Motor neuron (in vitro differentiated cells): ENCODE measurements around the gene COX4I1. TPM values are rescaled to one million over a fixed set of nuclear protein-coding genes. Genes with fewer than 3 reads are reported as not detected.

ENCODE experiments used
- ATAC-seq, 8 experiments: fragments of 200-7000 bp; cut with Tn5 transposase; replicated peaks in 6 of 8; 2 replicates each; pipeline ENCODE4 v1.8.0; 2021; ENCODE audit warnings: mild to moderate bottlenecking in 8 of 8, moderate library complexity in 8 of 8
- H3K27ac ChIP-seq, 2 donors: fragments of 250-450 bp; sonication (Bioruptor Pico); 2 replicates each; pipeline ENCODE4 v1.9.0; 2021; ENCODE audit warnings: antibody characterized with exemption in 2 of 2, mild to moderate bottlenecking in 2 of 2, moderate library complexity in 1 of 2
- H3K4me1 ChIP-seq, 2 donors: fragments of 250-450 bp; sonication (Bioruptor Pico); replicated peaks in 1 of 2; 2 replicates each; pipeline ENCODE4 v1.6.1; 2021; ENCODE audit warnings: antibody characterized with exemption in 2 of 2, mild to moderate bottlenecking in 2 of 2, moderate library complexity in 1 of 2
- H3K4me3 ChIP-seq, 5 donors: fragments of 250-450 bp; sonication (Bioruptor Pico); 2 replicates each; pipeline ENCODE4 v1.9.0; 2021; ENCODE audit warnings: antibody characterized with exemption in 5 of 5, mild to moderate bottlenecking in 5 of 5, moderate library complexity in 4 of 5
- WGBS, 10 experiments: fragments of 450-650 bp; shearing (Covaris generic); methylation state at CpG; one replicate each; pipeline ENCODE4 v1.0.0; 2022; 5-methylcytosine and 5-hydroxymethylcytosine counted together
- in situ Hi-C, 9 experiments: fragments of 400-800 bp; cut with MboI; loops; one replicate each; pipeline ENCODE4 v1.15.0; 2021; ENCODE audit warnings: low sequenced_read_pairs in 9 of 9, low pct_unique_long_range_greater_than_20kb in 2 of 9; ENCODE audit not compliant: unreplicated experiment in 9 of 9
- total RNA-seq, 8 experiments: library from RNA; unstranded; fragments of 300-600 nt; gene quantifications; 2 replicates each; pipeline versions ENCODE4 v1.2.3 to v1.2.4, GENCODE V29; 2022

The COX4I1 gene
- total RNA-seq, 8 experiments from 2014 or later, result 531 to 741 (median 580) TPM

DNA sequence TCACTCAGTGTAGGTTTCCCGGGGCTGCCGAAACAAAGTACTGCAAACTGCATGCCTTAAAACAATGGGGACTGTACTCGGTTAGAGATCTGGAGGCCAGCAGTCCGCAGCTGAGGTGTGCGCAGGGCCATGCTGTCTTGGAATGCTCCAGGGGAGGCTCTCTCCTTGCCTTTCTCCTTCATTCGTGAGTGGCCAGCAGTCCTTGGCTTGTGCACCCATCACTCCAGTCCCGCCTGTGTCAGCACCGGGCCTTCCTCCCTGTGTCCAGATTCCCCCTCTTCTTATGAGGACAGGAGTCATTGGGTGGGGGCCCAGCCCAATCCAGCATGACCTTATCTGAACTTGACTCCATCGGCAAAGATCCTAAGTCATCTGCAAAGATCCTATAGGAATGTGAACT, 43.4 kb downstream of the COX4I1 start:
- ATAC-seq, result no peak
- Histone ChIP-seq H3K4me1 (no peaks in the 10 kb centered on the region), H3K4me3 (no peak overlapping the region), H3K27ac (no peak overlapping the region)
- WGBS, 10 experiments, result 56 to 100% (median 87%) methylated on average over 2 to 7 of the region's 9 CpGs; no CpG with 5 or more reads in 4 of the 10 experiments
- in situ Hi-C loops, result loop anchor here in 1 of 9 experiments (25.0 kb wide), 1 partner anchor 169 kb away; no protein-coding TSS in a partner anchor

DNA sequence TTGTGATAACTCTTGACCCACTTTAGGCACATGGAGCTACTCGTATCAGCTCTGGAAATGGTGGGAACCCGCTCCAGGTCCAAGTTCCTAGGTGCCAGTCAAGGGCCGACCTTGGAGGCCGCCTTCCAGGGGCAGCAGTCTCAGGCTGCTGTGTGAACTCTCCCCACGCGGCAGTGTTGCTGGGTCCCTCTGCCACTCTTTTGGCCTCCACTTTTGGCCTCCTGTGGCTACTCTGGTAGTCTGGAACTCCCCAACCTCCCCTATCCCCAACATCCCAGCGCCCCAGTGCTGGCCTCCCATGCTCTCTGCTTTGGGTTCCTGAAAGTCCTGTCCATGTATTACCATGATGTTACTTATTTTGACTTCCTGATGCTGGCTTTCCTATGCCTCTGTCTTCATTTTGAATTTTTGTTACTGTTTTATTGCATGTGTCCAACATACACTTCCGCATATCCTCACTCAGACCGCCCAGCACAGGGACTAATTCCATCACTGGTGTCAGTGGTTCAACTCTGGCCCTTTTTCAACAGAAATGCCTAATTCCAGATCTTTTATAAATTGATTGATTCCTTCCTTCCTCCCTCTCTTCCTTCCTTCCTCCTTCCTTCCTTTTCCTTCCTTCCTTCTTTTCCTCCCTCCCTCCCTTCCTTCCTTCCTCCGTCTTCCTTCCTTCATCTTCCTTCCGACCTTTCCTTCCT, 44.1 kb downstream of the COX4I1 start:
- in situ Hi-C loops, result loop anchor here in 1 of 9 experiments (25.0 kb wide), 1 partner anchor 169 kb away; no protein-coding TSS in a partner anchor
- H3K27ac ChIP-seq, result no peak overlapping the region
- H3K4me1 ChIP-seq, result no peaks in the 10 kb centered on the region
- 25 to 88% (median 74%) methylated on average over 3 to 7 of the region's 11 CpGs; no CpG with 5 or more reads in 2 of the 10 experiments for WGBS, 10 experiments
- no peak overlapping the region for H3K4me3 ChIP-seq
- no peak for ATAC-seq

DNA sequence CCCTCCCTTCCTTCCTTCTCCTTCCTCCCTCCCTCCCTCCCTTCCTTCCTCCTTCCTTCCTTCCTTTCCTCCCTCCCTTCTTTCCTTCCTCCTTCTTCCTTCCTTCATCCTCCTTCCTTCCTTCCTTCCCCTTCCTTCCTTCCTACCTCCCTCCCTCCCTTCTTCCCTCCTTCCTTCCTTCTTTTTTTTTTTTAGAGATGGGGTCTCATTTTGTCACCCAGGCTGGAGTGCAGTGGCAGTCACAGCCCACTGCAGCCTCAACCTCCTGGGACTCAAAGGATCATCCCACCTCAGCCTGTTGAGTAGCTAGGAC, 44.6 kb downstream of the COX4I1 start:
- no peak overlapping the region for H3K4me3 ChIP-seq
- H3K4me1 ChIP-seq, result no peaks in the 10 kb centered on the region
- ATAC-seq, result no peak
- in situ Hi-C loops, result loop anchor here in 1 of 9 experiments (25.0 kb wide), 1 partner anchor 168 kb away; no protein-coding TSS in a partner anchor
- no peak overlapping the region for H3K27ac ChIP-seq

DNA sequence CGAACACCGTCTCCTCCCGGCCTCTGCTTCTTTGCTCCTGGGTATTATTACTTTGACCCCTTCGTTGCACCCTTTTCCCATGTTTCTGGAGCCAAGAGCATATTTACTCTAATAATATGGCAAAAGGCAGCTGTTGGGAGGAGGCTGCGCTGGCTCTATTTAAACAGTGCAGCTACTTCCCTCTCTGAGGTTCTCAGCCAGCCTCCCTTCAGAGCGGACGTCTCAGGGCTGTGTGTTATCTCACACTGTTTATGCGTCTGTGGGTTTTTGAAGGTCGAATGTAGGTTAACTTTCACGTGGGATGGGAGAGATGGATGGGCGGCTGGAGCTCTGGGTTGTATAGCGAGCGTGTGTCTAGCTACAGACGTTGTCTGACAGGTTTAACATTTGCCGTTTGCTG, 45.3 kb downstream of the COX4I1 start:
- 2 to 87% (median 62%) methylated on average over 1 to 13 of the region's 15 CpGs; no CpG with 5 or more reads in 4 of the 10 experiments for WGBS, 10 experiments
- peak in 2 of 8 experiments; percentile 20 to 43 for ATAC-seq
- H3K4me3 ChIP-seq, result no peak overlapping the region
- H3K4me1 ChIP-seq, result no peaks in the 10 kb centered on the region
- in situ Hi-C loops, result loop anchor here in 1 of 9 experiments (25.0 kb wide), 1 partner anchor 168 kb away; no protein-coding TSS in a partner anchor
- H3K27ac ChIP-seq, result no peak overlapping the region

DNA sequence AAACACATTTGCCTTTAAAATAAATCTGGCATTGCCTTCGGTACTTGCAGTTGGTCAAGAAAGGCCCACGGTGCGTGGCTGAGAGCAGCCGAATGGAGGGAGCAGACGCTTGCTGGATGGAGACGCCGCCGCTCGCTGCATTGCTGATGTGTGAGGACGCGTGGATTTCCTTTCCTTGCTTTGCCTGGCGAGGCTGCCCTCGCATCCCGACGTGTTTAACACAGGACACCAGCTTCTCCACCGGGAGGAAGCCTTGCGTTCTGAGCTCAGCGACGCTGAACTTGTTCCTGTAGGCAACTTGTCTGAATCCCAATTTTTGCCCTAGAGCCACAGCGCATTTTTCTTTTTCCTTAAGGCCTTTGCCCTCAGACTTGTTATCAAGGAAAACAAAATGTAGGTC, 45.8 kb downstream of the COX4I1 start:
- Histone ChIP-seq H3K4me1 (no peaks in the 10 kb centered on the region), H3K27ac (no peak overlapping the region), H3K4me3 (no peak overlapping the region)
- 11 to 89% (median 82%) methylated on average over 3 to 19 of the region's 20 CpGs; no CpG with 5 or more reads in 3 of the 10 experiments for WGBS, 10 experiments
- in situ Hi-C loops, result loop anchor here in 1 of 9 experiments (25.0 kb wide), 1 partner anchor 167 kb away; no protein-coding TSS in a partner anchor
- no peak for ATAC-seq

DNA sequence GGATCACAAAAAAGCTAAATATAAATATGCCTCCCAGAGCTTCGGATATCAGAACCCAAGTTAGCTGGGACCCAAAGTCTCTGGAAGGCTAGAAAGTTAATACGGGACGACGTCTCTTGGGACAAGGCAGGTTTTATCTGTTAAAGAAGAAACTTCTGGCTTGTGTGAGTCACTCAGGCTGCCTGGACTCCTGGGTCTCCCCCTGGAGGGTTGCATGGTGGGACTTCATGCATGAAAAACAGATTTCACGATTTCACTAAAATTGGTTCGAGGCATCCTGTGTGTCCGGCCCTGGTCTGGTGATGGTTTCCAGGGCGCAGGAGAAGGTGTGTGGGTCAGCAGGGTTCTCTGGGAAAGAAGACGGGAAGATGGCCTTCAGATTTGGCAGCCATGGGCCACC, 47.0 kb downstream of the COX4I1 start:
- Histone ChIP-seq H3K27ac (no peak overlapping the region), H3K4me1 (no peaks in the 10 kb centered on the region), H3K4me3 (no peak overlapping the region)
- ATAC-seq, result no peak
- WGBS, 10 experiments, result 0 to 100% (median 87%) methylated on average over 1 to 6 of the region's 9 CpGs; no CpG with 5 or more reads in 1 of the 10 experiments
- in situ Hi-C loops, result loop anchor here in 1 of 9 experiments (25.0 kb wide), 1 partner anchor 166 kb away; no protein-coding TSS in a partner anchor

DNA sequence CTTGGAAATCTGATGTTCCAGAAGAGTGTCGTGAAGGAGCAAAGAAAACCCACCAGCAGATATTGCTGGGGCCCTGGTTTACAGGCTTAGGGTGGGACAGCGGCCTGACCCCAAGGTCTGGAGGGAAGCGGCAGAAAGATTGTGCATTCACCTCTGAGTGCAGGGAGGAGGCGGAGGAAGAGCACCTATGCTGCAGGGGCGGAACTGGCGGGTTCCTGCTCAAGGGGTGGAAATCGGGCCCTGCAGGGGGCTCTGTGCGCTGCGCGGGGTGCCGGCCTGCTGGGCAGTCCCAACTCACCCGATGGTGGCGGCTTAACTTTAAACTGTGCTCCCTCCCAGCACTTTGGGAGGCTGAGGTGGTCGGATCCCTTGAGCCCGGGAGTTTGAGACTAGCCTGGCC, 47.5 kb downstream of the COX4I1 start:
- no peak for ATAC-seq
- WGBS, 10 experiments, result 18 to 88% (median 60%) methylated on average over 3 to 8 of the region's 15 CpGs; no CpG with 5 or more reads in 5 of the 10 experiments
- in situ Hi-C loops, result loop anchor here in 1 of 9 experiments (25.0 kb wide), 1 partner anchor 165 kb away; no protein-coding TSS in a partner anchor

DNA sequence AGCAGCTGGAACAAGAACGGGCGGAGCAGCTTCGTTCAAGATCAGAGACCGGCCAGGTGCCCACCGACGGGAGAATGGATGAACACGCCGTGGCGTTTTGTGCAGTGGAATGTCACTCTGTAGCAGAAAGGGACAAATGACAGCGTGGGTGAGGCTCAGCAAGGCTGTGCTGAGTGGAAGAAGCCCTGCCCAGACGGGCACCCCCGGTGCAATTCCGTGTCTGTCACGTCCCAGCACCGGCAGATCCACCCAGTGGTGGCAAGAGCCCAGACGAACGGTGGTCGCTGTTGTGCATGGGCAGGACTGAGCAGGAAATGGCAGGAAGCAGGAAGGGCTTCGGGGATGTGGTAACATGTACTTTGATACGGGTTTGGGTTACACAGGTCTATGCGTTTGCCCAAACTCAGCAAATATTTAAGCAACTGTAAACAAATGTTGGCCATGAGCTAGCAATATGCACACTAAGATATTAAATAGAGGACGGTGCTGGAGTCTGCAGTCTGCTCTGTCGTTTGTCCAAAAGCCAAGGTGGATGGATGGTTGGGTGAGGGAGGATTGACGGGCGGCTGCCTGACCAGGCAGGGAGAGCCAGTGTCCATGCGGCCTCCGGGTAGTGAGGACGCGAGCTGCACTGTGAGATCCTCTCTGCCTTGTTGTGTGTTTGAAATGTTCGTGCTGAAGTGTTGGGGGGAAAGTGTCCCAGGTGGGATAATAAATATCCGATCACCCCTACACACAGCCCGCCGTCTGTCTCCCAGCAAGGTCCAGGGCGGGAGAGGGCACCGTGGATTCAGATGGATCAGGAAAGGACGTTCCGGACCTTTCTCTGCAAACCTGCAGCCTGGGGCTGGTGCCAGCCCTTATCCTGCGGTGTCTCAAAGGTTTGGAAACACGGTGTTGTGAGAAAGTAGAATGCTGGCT, 48.4 kb downstream of the COX4I1 start:
- in situ Hi-C loops, result loop anchor here in 1 of 9 experiments (25.0 kb wide), 1 partner anchor 164 kb away; no protein-coding TSS in a partner anchor
- no peak overlapping the region for H3K27ac ChIP-seq
- ATAC-seq, result no peak
- no peaks in the 10 kb centered on the region for H3K4me1 ChIP-seq
- no peak overlapping the region for H3K4me3 ChIP-seq
- WGBS, 10 experiments, result 0 to 87% (median 83%) methylated on average over 1 to 19 of the region's 39 CpGs; no CpG with 5 or more reads in 1 of the 10 experiments

More for the DNA sequence above, 47.5 kb downstream of the COX4I1 start:
- H3K4me3 ChIP-seq, result no peak overlapping the region
- H3K27ac ChIP-seq, result no peak overlapping the region
- no peaks in the 10 kb centered on the region for H3K4me1 ChIP-seq

DNA sequence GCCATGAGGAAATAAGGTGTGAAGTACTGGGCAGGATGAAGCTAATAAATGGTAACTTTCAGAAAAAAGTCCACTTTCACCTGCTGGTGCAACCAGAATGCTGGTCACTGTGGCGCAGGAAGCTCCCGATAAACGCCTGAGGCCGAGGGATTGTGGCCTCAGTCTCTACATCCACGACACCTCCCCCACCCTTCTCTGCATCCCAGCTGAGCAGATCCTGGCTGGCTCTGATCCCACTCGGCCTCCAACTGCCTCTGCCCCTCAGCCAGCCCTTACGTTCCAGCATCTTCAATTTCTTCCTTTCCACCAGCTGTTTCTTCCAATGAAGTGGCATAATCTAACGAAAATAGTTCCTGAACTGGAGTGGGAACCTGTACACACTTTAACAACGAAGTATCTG, 49.5 kb downstream of the COX4I1 start:
- 0 to 44% (median 11%) methylated on average over 1 to 8 of the region's 9 CpGs for WGBS, 10 experiments
- H3K4me1 ChIP-seq, result no peaks in the 10 kb centered on the region
- ATAC-seq, result no peak
- no peak overlapping the region for H3K4me3 ChIP-seq
- in situ Hi-C loops, result loop anchor here in 1 of 9 experiments (25.0 kb wide), 1 partner anchor 163 kb away; no protein-coding TSS in a partner anchor
- H3K27ac ChIP-seq, result no peak overlapping the region

DNA sequence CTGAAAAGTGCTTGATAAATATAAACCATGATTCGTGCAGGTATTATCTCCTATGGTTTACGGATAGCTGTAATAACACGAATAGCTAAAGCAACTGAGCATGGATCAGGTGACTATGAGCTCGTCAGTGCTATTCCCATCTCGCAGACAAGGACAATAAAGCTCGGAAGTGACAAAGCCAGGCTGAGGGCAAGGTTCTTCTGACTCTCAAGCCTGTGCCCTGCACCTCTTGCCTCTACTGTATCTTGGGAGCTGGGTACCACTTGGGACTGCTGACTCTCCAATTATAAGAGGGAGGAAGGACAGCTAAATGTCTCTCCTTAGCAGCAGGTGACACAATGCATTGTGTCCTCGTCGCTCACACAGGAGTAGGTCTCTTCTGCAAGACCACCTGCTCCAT, 49.9 kb downstream of the COX4I1 start:
- no peak overlapping the region for H3K27ac ChIP-seq
- WGBS, 10 experiments, result 10 to 93% (median 74%) methylated on average over 2 to 8 of the region's 8 CpGs
- H3K4me1 ChIP-seq, result no peaks in the 10 kb centered on the region
- no peak for ATAC-seq
- in situ Hi-C loops, result loop anchor here in 1 of 9 experiments (25.0 kb wide), 1 partner anchor 163 kb away; no protein-coding TSS in a partner anchor
- H3K4me3 ChIP-seq, result no peak overlapping the region

DNA sequence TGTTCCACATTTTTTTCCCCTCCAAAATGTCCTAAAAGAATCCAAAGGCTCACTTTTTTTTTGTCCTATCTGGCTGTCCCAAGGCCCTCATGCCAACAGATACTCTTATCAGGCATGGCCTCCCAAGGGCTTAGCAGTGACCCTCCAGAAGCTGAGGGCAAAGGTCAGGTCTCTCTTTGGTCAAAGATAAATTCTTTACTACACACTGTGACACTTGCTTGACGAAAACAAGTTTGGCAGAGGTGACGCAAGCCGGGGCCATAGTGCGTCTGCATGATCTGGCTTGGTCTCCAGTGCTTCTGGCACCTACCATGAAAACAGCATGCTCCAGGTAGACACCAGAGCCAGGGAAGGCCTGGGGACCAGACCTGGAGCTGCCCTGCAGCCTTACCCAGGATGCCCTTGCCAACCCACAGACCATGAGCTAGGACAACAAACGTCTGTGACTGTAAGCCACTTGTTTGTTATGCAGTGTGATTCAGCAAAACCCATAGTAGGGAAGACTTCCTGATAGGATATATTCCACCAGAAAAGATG, 50.9 kb downstream of the COX4I1 start:
- no peak for ATAC-seq
- Histone ChIP-seq H3K4me1 (no peaks in the 10 kb centered on the region), H3K4me3 (no peak overlapping the region), H3K27ac (no peak overlapping the region)
- 20 to 73% (median 40%) methylated on average over 1 to 4 of the region's 5 CpGs; no CpG with 5 or more reads in 3 of the 10 experiments for WGBS, 10 experiments
- in situ Hi-C loops, result no loop called here

DNA sequence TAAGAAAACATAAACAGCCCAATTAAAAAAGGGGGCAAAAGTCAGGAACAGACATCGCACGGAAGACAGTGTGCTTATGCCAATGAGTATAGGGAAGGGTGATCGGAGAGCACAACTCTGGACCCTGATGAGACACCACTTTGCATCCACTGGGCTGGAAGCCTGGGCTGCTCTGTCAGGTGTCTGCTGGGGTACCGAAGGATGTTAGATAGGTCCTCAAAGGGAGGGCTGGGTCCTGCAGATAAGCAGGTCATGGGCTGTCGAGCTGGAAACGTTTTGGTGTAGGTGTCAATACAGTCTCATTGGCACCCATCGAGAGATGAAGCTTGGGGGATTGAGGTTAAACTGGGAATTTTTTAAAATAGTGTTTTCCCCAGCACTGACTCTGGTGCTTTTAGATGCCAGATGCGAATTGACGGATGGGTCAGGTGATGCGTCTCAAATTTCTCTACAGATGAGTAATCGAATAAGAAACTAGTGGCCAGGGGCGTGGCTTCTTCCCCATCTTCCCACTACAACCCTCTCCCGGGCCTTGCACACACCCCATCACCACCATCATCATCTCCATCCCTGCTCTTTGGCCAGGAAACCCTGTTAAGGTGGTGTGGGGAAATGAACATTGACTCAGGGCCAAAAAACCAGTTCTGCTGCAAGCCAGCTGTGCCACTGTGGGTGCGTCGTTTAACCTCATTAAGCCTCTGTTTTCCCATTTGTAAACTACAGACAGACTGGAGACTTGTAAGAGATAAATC, 51.7 kb downstream of the COX4I1 start:
- H3K4me3 ChIP-seq, result no peak overlapping the region
- 40 to 92% (median 62%) methylated on average over 3 to 10 of the region's 15 CpGs; no CpG with 5 or more reads in 3 of the 10 experiments for WGBS, 10 experiments
- in situ Hi-C loops, result no loop called here

More for the DNA sequence above, 51.7 kb downstream of the COX4I1 start:
- Histone ChIP-seq H3K4me1 (no peaks in the 10 kb centered on the region), H3K27ac (no peak overlapping the region)
- no peak for ATAC-seq
